Skeletal muscle tissue (tissue), 4 donors: Measurements from ENCODE around the gene RXRA. TPM values are rescaled to one million over a fixed set of nuclear protein-coding genes. Genes with fewer than 3 reads are reported as not detected.
"Not testable (repeated sequence)": the region's sequence is repeated elsewhere in the genome, so short reads cannot be mapped to it uniquely, and the experiment has no call there.

Experiments used
- H3K27ac ChIP-seq: one replicate; pipeline ENCODE4 v1.7.0; 2013; ENCODE audit warnings: mild to moderate bottlenecking, low read depth, low read length, inconsistent platforms
- H3K27me3 ChIP-seq, 3 donors: one replicate each; pipeline ENCODE4 v1.7.0; 2013; ENCODE audit warnings: low read length in 3 of 3; ENCODE audit not compliant: control insufficient read depth in 3 of 3, insufficient read depth in 3 of 3
- H3K36me3 ChIP-seq, 3 donors: one replicate each; pipeline ENCODE4 v1.7.0; 2013; ENCODE audit warnings: low read length in 3 of 3; ENCODE audit not compliant: control insufficient read depth in 3 of 3, insufficient read depth in 3 of 3
- H3K4me1 ChIP-seq, 3 donors: one replicate each; pipeline ENCODE4 v1.7.0; 2013; ENCODE audit warnings: low read length in 3 of 3, mild to moderate bottlenecking in 3 of 3; ENCODE audit not compliant: control insufficient read depth in 3 of 3, insufficient read depth in 3 of 3
- H3K4me3 ChIP-seq, 3 donors: one replicate each; pipeline ENCODE4 v1.7.0; 2013; ENCODE audit warnings: low read length in 3 of 3
- H3K9ac ChIP-seq, 3 donors: one replicate each; pipeline ENCODE4 v1.7.0; 2013; ENCODE audit warnings: low read length in 3 of 3, mild to moderate bottlenecking in 3 of 3, moderate library complexity in 2 of 3, low read depth in 1 of 3
- H3K9me3 ChIP-seq, 3 donors: one replicate each; pipeline ENCODE4 v1.7.0; 2013; ENCODE audit warnings: low read length in 3 of 3; ENCODE audit not compliant: control insufficient read depth in 3 of 3
- total RNA-seq: library from RNA; depleted of rRNA; stranded (reverse); fragments of >200 nt; gene quantifications from one replicate; pipeline ENCODE4 v1.2.3, GENCODE V29; 2014
- donor health status: Osteomylitis.

Gene RXRA
- total RNA-seq, 1 donor from 2014 or later: 11.5 TPM

DNA sequence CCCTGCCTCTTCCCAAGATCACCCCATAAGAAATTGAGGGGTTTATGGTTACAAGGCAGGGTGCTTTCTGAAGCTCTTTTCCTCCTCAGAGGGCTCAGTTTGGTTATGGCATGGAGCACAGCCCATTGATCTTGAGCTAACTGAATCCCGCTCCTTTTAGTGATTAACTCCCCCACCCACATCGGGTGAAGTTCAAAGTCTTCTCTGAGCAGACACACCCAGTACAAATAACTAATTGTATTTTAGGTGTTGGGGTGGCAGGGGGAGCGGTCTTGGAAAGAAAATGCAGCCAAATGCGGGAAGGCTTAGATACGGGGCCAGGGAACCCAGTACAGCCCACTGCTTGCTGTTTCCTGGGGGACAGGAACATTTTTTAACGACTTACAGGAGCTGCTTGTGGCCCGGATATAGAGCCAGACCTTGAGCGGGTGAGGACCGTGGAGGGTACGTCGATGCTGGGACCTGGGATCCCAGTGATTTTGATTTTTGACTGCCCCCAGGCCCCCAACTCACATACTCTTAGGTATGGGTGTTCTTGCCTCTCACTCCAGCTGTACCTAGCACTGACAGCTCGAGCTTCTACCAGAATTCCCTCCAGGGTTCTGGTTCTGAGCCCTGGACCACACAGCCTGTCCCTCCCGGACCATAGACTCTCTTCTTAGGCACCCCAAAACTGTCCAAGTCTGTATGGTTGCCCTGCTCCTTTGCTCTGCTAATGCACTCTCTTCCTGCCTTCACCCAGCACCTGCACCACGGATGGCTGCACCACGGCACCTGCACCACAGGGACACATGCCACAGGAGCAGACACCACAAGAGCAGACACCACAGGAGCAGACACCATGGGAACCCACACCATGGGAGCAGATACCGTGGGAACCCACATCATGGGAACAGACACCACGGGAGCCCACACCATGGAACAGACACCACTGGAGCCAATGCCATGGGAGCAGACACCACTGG lies 18.3 kb upstream of the RXRA start:
- H3K4me3 ChIP-seq: no peak overlapping the region
- H3K36me3 ChIP-seq: no peaks in the 10 kb centered on the region
- H3K4me1 ChIP-seq: no peaks in the 10 kb centered on the region
- no peaks in the 10 kb centered on the region for H3K9me3 ChIP-seq
- no peak overlapping the region for H3K27ac ChIP-seq
- no peak overlapping the region for H3K9ac ChIP-seq
- H3K27me3 ChIP-seq: peaks cover 0 to 3% (median 0%) of the 10 kb centered on the region in 3 donors

DNA sequence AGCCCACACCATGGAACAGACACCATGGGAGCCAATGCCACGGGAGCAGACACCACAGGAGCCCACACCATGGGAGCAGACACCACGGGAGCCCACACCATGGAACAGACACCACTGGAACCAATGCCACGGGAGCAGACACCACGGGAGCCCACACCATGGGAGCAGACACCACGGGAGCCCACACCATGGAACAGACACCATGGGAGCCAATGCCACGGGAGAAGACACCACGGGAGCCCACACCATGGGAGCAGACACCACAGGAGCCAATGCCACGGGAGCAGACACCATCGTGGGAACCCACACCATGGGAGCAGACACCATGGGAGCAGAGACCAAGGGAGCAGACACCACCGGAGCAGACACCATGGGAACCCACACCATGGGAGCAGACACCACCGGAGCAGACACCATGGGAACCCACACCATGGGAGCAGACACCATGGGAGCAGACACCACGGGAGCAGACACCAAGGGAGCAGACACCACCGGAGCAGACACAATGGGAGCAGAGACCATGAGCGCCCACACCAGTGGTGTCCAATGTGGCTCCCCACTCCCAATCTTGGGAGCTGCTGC lies 17.5 kb upstream of the RXRA start:
- not testable (repeated sequence) for H3K4me3 ChIP-seq, H3K9me3 ChIP-seq, H3K4me1 ChIP-seq

DNA sequence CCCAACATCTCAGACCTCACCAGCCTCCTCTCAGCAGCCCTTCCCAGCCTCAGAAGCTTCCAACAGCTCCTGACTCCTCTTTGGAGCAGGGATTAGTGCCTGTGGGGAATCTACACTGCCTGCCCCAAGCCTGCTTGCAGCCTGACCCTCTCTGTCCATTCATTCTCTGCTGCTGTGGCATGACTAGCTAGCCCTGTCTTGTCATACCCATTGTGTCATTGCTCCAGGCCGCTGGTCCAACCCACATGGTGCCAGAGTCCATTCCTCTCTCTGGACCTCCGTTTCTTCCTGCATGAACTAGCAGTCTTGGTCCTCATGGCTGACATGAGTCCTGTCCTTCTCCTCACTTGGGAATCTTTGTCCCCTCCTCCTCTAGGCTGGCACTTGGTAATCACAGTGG lies 12.8 kb upstream of the RXRA start:
- H3K9ac ChIP-seq: no peak overlapping the region
- H3K9me3 ChIP-seq: no peaks in the 10 kb centered on the region
- H3K27ac ChIP-seq: no peak overlapping the region
- H3K27me3 ChIP-seq: peaks cover 0 to 1% (median 0%) of the 10 kb centered on the region in 3 donors
- H3K4me3 ChIP-seq: no peak overlapping the region
- peaks cover 6 to 8% (median 6%) of the 10 kb centered on the region in 3 donors for H3K4me1 ChIP-seq
- H3K36me3 ChIP-seq: no peaks in the 10 kb centered on the region

More for the DNA sequence above, 17.5 kb upstream of the RXRA start:
- not testable (repeated sequence) for H3K27ac ChIP-seq, H3K9ac ChIP-seq, H3K27me3 ChIP-seq, H3K36me3 ChIP-seq

DNA sequence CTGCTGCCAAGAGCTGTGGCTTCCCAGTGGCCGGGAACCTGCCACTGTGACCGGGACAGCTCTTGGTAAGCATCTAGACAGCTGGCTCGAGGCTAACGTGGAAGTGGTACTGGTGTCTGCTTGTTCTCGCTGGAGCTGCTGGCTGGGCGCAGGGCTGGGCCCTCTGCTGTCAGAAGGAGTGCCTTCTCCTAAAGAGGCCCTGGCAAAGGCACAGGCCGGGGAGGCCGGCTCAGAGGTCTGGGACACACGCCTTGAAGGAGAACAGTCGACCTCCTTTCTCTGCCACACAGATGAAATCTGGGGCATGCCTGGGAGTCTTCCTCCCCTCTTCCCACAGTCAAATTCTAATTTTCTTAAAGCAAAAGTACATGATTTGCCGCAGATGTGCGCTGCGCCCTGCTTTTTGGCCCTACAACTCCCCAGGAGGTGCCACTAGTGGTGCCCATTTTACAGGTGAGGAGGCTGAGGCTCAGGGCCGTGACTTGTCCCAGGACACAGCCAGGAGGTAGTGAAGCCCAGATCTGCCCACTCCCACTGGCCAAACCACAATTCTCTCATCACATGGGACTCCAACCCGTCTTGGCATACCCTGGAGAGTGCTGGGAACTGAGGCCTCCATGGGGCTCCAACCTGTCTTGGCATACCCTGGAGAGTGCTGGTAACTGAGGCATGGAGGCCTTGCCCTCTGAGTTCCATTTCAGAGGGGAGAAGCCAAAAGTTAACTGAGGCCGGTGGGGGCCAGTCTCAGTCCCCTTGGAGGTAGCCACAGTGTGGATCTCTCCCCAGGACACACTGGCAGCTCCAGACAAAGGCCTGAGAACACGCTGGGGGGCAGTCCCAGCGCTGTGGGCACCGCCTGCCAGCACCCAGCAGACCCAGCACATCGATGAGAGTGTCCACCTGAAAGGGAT lies 12.0 kb upstream of the RXRA start:
- no peak overlapping the region for H3K4me3 ChIP-seq
- H3K9ac ChIP-seq: no peak overlapping the region
- H3K27ac ChIP-seq: no peak overlapping the region
- H3K27me3 ChIP-seq: peaks cover 0 to 2% (median 0%) of the 10 kb centered on the region in 3 donors
- H3K36me3 ChIP-seq: no peaks in the 10 kb centered on the region
- peaks cover 6 to 8% (median 6%) of the 10 kb centered on the region in 3 donors for H3K4me1 ChIP-seq
- H3K9me3 ChIP-seq: no peaks in the 10 kb centered on the region

DNA sequence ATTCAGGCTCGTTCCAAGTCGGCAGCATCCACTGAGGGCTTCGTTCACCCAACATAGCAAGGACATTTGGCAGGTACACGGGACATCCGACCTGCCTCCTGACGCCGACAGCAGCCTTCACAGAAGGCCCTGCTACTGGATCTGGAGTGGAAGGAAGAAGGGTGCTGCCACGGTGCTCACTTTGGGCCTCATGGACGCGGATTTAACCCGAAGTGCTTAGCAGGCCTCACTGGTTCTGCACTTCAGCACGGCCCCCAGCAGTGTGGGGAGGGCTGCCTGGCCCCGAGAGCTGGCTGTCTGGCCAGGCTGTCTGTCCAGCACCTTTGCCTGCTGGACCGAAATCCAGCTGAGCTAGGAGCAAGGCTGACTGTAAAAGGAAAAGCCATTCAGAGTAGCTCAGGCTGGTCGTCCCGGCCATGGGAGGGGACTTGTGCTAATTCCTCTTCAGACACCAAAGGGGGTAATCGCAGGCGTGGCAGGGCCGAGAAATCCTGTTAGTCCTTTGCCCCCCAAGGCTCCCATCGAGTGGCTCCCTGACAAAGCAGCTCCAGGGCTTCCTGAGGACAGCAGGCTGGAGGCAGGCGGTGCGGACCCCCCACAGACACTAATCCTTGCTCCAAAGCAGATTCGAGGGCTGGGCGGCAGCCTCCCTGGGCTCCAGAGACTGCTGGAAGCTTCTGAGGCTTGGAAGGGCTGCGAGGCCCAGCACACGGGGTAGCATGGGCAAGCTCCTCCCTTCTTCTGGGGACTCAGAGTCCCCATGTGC lies 11.1 kb upstream of the RXRA start:
- Histone ChIP-seq H3K9ac (peak overlapping the region in 1 of 3 donors; percentile 16), H3K27ac (no peak overlapping the region), H3K9me3 (no peaks in the 10 kb centered on the region), H3K36me3 (no peaks in the 10 kb centered on the region), H3K4me1 (peaks cover 6 to 8% (median 6%) of the 10 kb centered on the region in 3 donors), H3K27me3 (peaks cover 0 to 2% (median 0%) of the 10 kb centered on the region in 3 donors), H3K4me3 (no peak overlapping the region)

DNA sequence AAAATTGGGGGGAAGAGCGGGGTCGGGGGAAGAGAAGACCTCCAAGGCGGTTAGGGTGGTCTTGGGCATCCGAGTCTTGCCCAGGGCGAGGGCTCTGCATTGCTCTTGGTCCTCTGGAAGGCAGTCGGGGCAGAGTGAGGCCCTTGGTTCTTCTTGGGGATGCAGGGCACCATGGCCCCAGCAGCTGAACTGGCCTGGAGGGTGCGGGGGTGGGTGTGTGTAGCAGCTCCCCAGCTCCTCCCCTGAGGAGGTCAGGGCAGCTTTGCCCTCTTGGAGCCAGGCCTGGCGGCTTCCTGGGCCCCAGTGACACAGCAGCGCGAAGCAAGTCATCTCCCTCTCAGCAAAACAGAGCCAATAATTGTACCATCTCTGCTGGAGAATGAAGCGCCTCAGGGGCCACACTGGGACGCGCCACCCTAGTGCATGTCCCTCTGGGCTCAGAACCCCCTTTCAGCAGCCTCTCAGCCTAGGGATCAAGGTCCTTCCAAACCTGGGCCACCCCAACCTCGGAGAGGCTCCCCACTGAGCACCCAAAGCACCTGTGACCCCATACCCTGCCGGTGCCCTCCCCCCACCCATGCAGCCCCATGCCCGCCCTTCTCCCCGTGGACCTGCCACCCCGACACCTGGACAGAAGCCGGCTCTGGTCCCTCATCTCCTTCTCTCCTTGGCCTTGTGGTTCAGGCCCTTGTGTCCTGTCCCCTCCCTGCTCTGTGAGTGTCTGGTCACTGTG lies 10.4 kb upstream of the RXRA start:
- no peak overlapping the region for H3K9ac ChIP-seq
- peaks cover 0 to 2% (median 0%) of the 10 kb centered on the region in 3 donors for H3K27me3 ChIP-seq
- H3K9me3 ChIP-seq: no peaks in the 10 kb centered on the region
- no peak overlapping the region for H3K4me3 ChIP-seq
- no peaks in the 10 kb centered on the region for H3K36me3 ChIP-seq
- no peak overlapping the region for H3K27ac ChIP-seq
- peaks cover 6 to 8% (median 6%) of the 10 kb centered on the region in 3 donors for H3K4me1 ChIP-seq

DNA sequence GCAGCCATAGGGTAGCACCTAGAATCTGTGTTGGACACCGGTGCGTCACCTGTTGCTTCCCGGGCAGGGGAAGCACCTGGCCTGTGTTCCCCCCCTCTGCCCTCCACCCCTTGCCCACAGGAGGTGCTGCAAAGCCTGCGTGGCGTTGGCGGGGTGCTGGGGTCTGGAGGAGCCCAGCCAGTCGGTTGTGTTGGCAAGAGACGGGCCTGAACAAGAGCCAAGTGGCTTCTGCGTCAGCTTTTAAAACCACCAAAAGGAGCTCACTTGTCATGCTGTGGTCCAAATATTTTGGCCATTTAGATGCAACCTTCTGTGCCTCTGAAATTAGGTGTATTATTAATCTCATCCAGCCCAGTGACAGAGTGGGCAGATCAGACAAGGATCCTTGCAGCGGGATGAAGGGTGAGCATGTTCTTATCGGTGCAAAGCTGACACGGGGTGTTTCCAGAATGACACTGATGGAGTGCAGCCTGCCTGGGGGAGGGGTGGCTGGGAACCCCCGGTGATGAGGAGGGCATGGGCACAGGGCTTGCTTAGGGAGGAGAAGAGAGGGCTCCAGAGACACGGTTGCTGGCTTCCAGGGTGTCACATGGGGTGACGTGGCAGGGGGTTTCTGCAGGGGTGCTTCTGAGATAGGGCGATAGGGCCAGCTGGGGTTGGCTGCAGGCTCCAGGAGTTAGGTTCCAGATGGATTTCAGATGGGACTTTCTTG lies 9.7 kb upstream of the RXRA start:
- Histone ChIP-seq H3K27me3 (peaks cover 0 to 2% (median 0%) of the 10 kb centered on the region in 3 donors), H3K36me3 (no peaks in the 10 kb centered on the region), H3K4me3 (no peak overlapping the region), H3K27ac (no peak overlapping the region), H3K4me1 (peaks cover 6 to 8% (median 6%) of the 10 kb centered on the region in 3 donors), H3K9ac (peak overlapping the region in 1 of 3 donors; percentile 8), H3K9me3 (no peaks in the 10 kb centered on the region)

DNA sequence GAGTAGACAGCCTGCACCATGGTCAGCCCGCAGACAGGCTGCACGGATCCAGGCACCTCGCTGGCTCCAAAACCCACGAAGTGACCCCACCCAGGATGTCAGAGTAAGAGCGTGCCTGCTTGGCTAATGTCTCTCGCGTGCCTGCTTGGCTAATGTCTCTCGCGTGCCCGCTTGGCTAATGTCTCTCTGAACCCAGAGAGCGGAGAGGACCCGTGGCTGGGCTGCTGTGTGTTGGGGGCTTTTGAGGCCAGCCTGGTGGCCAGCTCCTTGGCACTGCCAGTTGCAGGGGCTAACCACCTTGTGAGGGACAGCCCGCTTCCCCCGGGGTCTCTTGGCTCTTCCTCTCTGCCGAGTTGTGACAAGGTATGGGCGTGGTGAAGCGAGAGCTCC lies 8.9 kb upstream of the RXRA start:
- no peak overlapping the region for H3K27ac ChIP-seq
- H3K9ac ChIP-seq: no peak overlapping the region
- no peaks in the 10 kb centered on the region for H3K36me3 ChIP-seq
- H3K27me3 ChIP-seq: peaks cover 0 to 2% (median 0%) of the 10 kb centered on the region in 3 donors
- H3K9me3 ChIP-seq: no peaks in the 10 kb centered on the region
- peaks cover 6 to 8% (median 6%) of the 10 kb centered on the region in 3 donors for H3K4me1 ChIP-seq
- H3K4me3 ChIP-seq: no peak overlapping the region
